Measurements from ENCODE around the gene RSRC1. TPM values are rescaled to one million over a fixed set of nuclear protein-coding genes. Genes with fewer than 3 reads are reported as not detected.
"Not testable (repeated sequence)": the region's sequence is repeated elsewhere in the genome, so short reads cannot be mapped to it uniquely, and the experiment has no call there.

Gene RSRC1
- polyA plus RNA-seq, 4 donors: 31.8 to 35.4 (median 33.3) TPM

- no peak for DNase-seq (ENCODE audit: low read depth in 4 of 4, low spot score in 2 of 4)
Measured at GRCh38 chr3:158098834-158099424, 11.0 kb upstream of the RSRC1 start.

GRCh38 chr3:158100681-158101080, 9.2 kb upstream of the RSRC1 start:
- DNase-seq (ENCODE audit: low read depth in 4 of 4, low spot score in 2 of 4): no peak

- no peak for DNase-seq (ENCODE audit: low read depth in 4 of 4, low spot score in 2 of 4)
Measured at GRCh38 chr3:158101335-158102241, 8.3 kb upstream of the RSRC1 start.

- no peak for DNase-seq (ENCODE audit: low read depth in 4 of 4, low spot score in 2 of 4)
Measured at GRCh38 chr3:158102242-158103080, 7.4 kb upstream of the RSRC1 start.

GRCh38 chr3:158103081-158103886, 6.6 kb upstream of the RSRC1 start:
- no peak for DNase-seq (ENCODE audit: low read depth in 4 of 4, low spot score in 2 of 4)

- DNase-seq (ENCODE audit: low read depth in 4 of 4, low spot score in 2 of 4): no peak
Measured at GRCh38 chr3:158103887-158104327, 6.0 kb upstream of the RSRC1 start.

- DNase-seq (ENCODE audit: low read depth in 4 of 4, low spot score in 2 of 4): no peak
Measured at GRCh38 chr3:158104431-158104921, 5.4 kb upstream of the RSRC1 start.

- no peak for DNase-seq (ENCODE audit: low read depth in 4 of 4, low spot score in 2 of 4)
Measured at GRCh38 chr3:158105119-158105709, 4.7 kb upstream of the RSRC1 start.

GRCh38 chr3:158105710-158106253, 4.1 kb upstream of the RSRC1 start:
- no peak for DNase-seq (ENCODE audit: low read depth in 4 of 4, low spot score in 2 of 4)

GRCh38 chr3:158106766-158107471, 3.0 kb upstream of the RSRC1 start:
- DNase-seq (ENCODE audit: low read depth in 4 of 4, low spot score in 2 of 4): peak in 1 of 4 donors; percentile 34

- no peak for DNase-seq (ENCODE audit: low read depth in 4 of 4, low spot score in 2 of 4)
Measured at GRCh38 chr3:158107605-158108444, 2.1 kb upstream of the RSRC1 start.

GRCh38 chr3:158108445-158108985, 1.4 kb upstream of the RSRC1 start:
- no peak for DNase-seq (ENCODE audit: low read depth in 4 of 4, low spot score in 2 of 4)

- no peak for DNase-seq (ENCODE audit: low read depth in 4 of 4, low spot score in 2 of 4)
Measured at GRCh38 chr3:158109295-158109803, 540 bp upstream of the RSRC1 start.

- no peak for DNase-seq (ENCODE audit: low read depth in 4 of 4, low spot score in 2 of 4)
Measured at GRCh38 chr3:158110658-158111018, 749 bp downstream of the RSRC1 start.

GRCh38 chr3:158111861-158112260, 2.0 kb downstream of the RSRC1 start:
- no peak for DNase-seq (ENCODE audit: low read depth in 4 of 4, low spot score in 2 of 4)

GRCh38 chr3:158113595-158113994, 3.7 kb downstream of the RSRC1 start:
- not testable (repeated sequence) for DNase-seq (ENCODE audit: low read depth in 4 of 4, low spot score in 2 of 4)

- no peak for DNase-seq (ENCODE audit: low read depth in 4 of 4, low spot score in 2 of 4)
Measured at GRCh38 chr3:158120330-158120729, 10.4 kb downstream of the RSRC1 start.
